Loucy (cell line): ENCODE results near the gene ANKRD13B.

Experiments used
- CTCF ChIP-seq: fragments of 200-600 bp; sonication (generic); conservative IDR thresholded peaks from 2 replicates; pipeline ENCODE4 v1.5.1; 2014; ENCODE audit warnings: mild to moderate bottlenecking, antibody characterized with exemption, low read length
- EZH2phosphoT487 ChIP-seq: fragments of 200-600 bp; IDR thresholded peaks from 2 replicates; pipeline ENCODE4 v1.6.1; 2018; ENCODE audit warnings: antibody characterized with exemption, mild to moderate bottlenecking, moderate library complexity, borderline replicate concordance

GRCh38 chr17:29595107-29595942 is 2.4 kb downstream of the ANKRD13B start:
- TF ChIP-seq CTCF (no peak), EZH2phosphoT487 (no peak)
